Measurements from ENCODE around the gene ABCA1. TPM values are rescaled to one million over a fixed set of nuclear protein-coding genes. Genes with fewer than 3 reads are reported as not detected.

Gene ABCA1
- total RNA-seq, 2 donors from 2014 or later, result 11.2 to 17.8 TPM

DNA sequence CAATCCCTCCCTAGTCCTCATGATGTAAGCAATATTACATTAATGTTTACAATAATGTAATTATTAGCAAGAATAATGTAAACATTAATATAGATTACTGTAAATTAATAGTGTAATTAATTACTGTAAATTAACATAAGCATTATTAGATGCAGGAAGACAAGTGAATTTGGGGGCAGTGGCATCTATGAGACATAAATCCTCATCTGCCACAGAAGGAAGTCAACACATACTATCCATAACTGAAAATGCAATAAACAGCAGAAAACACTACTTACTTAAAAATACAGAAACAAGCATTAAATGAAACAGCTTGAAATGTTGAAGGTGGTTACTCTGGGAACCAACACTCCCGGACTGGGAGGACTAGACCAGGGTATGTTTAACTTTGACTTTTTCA is 181.2 kb downstream of the ABCA1 start:
- no peaks in the 10 kb centered on the region for H3K4me1 ChIP-seq
- peak overlapping the region; percentile 80 to 85 for H3K9ac ChIP-seq (ENCODE audit: low read depth in 2 of 2, low read length in 2 of 2)
- H3K4me3 ChIP-seq, result peak overlapping the region; percentile 70
- H3K27me3 ChIP-seq, result no peaks in the 10 kb centered on the region
- intact Hi-C loops (cut with DNase I), result no loop called here
- TF ChIP-seq, protein P1, sequence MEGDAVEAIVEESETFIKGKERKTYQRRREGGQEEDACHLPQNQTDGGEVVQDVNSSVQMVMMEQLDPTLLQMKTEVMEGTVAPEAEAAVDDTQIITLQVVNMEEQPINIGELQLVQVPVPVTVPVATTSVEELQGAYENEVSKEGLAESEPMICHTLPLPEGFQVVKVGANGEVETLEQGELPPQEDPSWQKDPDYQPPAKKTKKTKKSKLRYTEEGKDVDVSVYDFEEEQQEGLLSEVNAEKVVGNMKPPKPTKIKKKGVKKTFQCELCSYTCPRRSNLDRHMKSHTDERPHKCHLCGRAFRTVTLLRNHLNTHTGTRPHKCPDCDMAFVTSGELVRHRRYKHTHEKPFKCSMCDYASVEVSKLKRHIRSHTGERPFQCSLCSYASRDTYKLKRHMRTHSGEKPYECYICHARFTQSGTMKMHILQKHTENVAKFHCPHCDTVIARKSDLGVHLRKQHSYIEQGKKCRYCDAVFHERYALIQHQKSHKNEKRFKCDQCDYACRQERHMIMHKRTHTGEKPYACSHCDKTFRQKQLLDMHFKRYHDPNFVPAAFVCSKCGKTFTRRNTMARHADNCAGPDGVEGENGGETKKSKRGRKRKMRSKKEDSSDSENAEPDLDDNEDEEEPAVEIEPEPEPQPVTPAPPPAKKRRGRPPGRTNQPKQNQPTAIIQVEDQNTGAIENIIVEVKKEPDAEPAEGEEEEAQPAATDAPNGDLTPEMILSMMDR (IDR thresholded peaks at IDR 0.05), result no peak
- no peaks in the 10 kb centered on the region for H3K9me3 ChIP-seq
- DNase-seq, result no peak
- no peaks in the 10 kb centered on the region for H3K36me3 ChIP-seq
- H3K27ac ChIP-seq, result peak overlapping the region; percentile 92

DNA sequence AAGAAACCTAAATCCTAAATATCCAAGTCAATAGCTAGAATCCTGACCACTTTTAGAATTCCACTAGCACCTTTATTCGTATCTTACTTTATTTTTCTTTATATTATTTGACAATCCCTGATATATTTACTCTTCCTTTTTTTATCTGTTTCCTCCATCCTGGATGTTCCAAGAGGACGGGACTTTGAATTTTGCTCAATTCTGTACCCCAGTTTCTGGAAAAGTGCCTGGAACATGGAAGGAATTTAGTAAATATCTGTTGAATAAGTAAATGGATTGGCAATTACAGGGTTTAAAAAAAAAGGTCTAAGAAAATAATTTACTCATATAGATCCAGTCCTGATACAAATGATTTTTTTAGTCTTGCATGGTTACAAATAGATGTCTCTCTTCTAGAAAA is 181.7 kb downstream of the ABCA1 start:
- intact Hi-C loops (cut with DNase I), result no loop called here
- H3K27ac ChIP-seq, result no peak overlapping the region
- no peak for DNase-seq
- H3K4me1 ChIP-seq, result no peaks in the 10 kb centered on the region
- TF ChIP-seq, protein P1 (IDR thresholded peaks at IDR 0.05), result no peak
- H3K4me3 ChIP-seq, result no peak overlapping the region
- no peaks in the 10 kb centered on the region for H3K36me3 ChIP-seq
- H3K9ac ChIP-seq (ENCODE audit: low read depth in 2 of 2, low read length in 2 of 2), result no peak overlapping the region
- no peaks in the 10 kb centered on the region for H3K9me3 ChIP-seq
- H3K27me3 ChIP-seq, result no peaks in the 10 kb centered on the region

DNA sequence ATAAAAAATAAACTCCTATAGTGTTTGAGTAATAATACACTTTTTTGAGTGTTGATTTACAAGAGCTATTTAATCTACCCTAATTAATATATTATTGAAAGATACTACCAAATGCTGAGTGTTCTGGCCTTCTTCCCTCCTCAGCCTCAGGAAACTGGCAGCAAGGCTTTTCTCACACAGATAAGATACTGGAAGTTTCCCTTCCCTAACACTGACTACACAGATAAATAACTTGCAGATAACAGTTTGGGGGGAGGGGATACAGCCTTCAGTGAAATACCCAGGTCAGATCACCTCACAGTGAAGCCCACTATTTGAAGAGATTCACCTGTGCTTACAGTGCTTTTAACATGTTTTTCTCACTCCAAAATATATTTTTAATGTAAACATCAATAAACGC is 182.1 kb downstream of the ABCA1 start:
- no peak overlapping the region for H3K9ac ChIP-seq (ENCODE audit: low read depth in 2 of 2, low read length in 2 of 2)
- no peak overlapping the region for H3K4me3 ChIP-seq
- TF ChIP-seq, protein P1 (IDR thresholded peaks at IDR 0.05), result no peak
- DNase-seq, result no peak
- intact Hi-C loops (cut with DNase I), result no loop called here
- H3K27me3 ChIP-seq, result no peaks in the 10 kb centered on the region
- no peaks in the 10 kb centered on the region for H3K4me1 ChIP-seq
- no peaks in the 10 kb centered on the region for H3K9me3 ChIP-seq
- no peak overlapping the region for H3K27ac ChIP-seq
- H3K36me3 ChIP-seq, result no peaks in the 10 kb centered on the region

DNA sequence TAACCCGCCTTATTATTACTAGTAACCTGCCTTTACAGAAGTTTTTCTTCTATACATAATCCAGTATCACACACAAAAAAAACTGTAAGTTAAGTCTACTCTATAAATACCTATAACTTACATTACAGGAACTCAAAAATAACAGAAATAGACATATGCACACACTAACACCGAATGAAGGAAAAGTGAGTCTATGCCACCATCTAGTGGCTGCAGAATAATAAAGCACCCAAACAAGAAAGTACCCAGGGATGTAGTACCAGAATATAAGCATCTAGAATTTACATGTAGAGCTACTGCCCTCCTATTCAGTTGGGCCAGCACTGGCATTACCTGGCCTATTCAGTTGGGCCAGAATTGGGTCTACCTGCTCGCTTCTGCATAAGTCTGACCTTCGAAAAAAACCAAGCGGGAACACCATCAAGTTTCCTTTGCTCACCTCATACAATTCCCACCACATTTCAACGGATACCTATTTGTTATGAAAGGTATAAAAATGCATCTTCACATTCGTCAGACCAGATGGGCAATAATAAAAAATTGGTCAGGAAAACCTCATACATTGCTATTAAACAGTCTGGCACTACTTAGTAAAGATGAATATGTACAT is 184.5 kb downstream of the ABCA1 start:
- DNase-seq, result no peak

DNA sequence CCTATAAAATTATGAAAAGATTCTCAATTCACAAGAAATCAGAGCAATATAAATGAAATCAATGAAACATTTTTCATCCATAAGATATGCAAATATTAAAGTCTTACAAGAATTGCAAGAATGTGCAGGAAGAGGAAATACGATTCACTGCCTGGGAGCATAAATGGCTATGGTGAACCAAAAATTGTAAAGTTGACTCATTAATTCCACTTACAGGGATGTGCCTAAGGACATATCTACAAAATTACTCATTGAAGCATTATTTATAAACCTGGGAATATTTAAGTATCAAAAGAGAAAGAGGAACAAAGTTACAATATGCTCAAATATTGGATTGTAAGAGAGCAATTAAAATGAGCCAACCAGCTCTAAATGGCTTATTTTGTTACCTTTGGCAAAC is 187.3 kb downstream of the ABCA1 start:
- H3K4me3 ChIP-seq, result no peak overlapping the region
- no peaks in the 10 kb centered on the region for H3K27me3 ChIP-seq
- no peak overlapping the region for H3K27ac ChIP-seq
- no peak for DNase-seq
- TF ChIP-seq, protein P1 (IDR thresholded peaks at IDR 0.05), result no peak
- H3K36me3 ChIP-seq, result no peaks in the 10 kb centered on the region
- H3K9ac ChIP-seq (ENCODE audit: low read depth in 2 of 2, low read length in 2 of 2), result no peak overlapping the region
- intact Hi-C loops (cut with DNase I), result no loop called here
- H3K4me1 ChIP-seq, result no peaks in the 10 kb centered on the region
- H3K9me3 ChIP-seq, result no peaks in the 10 kb centered on the region

More for the DNA sequence above, 184.5 kb downstream of the ABCA1 start:
- Histone ChIP-seq H3K36me3 (no peaks in the 10 kb centered on the region), H3K27ac (no peak overlapping the region), H3K4me1 (no peaks in the 10 kb centered on the region), H3K4me3 (no peak overlapping the region), H3K9ac (ENCODE audit: low read depth in 2 of 2, low read length in 2 of 2) (no peak overlapping the region), H3K9me3 (no peaks in the 10 kb centered on the region), H3K27me3 (no peaks in the 10 kb centered on the region)
- intact Hi-C loops (cut with DNase I), result no loop called here
- TF ChIP-seq, protein P1 (IDR thresholded peaks at IDR 0.05), result peak; percentile 59

All from colonic mucosa (tissue), 4 donors.